ENCODE results near the gene ADRA2A.

DNA sequence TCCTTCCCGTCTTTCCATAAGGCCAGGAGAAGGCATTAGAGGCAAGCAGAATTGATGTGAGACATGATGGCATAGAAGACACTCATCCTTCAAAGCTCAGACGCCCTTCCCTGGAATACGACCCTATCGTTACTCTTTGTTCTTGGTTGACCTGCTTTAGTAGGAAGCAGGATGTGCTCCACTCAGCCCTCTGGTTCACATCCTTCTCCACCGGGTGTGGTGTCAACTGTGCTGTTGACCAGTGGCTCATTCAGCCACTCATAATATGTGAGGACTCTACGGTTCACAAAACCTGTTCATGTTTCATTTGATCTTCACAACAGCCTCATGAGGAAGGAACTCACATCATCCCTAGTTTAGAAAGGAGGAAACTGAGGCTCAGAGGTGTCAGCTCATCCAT, 47.1 kb downstream of the ADRA2A start:
- TF ChIP-seq, protein P1, sequence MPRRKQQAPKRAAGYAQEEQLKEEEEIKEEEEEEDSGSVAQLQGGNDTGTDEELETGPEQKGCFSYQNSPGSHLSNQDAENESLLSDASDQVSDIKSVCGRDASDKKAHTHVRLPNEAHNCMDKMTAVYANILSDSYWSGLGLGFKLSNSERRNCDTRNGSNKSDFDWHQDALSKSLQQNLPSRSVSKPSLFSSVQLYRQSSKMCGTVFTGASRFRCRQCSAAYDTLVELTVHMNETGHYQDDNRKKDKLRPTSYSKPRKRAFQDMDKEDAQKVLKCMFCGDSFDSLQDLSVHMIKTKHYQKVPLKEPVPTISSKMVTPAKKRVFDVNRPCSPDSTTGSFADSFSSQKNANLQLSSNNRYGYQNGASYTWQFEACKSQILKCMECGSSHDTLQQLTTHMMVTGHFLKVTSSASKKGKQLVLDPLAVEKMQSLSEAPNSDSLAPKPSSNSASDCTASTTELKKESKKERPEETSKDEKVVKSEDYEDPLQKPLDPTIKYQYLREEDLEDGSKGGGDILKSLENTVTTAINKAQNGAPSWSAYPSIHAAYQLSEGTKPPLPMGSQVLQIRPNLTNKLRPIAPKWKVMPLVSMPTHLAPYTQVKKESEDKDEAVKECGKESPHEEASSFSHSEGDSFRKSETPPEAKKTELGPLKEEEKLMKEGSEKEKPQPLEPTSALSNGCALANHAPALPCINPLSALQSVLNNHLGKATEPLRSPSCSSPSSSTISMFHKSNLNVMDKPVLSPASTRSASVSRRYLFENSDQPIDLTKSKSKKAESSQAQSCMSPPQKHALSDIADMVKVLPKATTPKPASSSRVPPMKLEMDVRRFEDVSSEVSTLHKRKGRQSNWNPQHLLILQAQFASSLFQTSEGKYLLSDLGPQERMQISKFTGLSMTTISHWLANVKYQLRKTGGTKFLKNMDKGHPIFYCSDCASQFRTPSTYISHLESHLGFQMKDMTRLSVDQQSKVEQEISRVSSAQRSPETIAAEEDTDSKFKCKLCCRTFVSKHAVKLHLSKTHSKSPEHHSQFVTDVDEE (CRISPR knock-in tag; IDR thresholded peaks at IDR 0.05), result no peak
- TF ChIP-seq ARNTL (CRISPR knock-in tag; IDR thresholded peaks at IDR 0.05; ENCODE audit: borderline replicate concordance, low read depth), result no peak
- no peak for TF ChIP-seq RARB (CRISPR knock-in tag; IDR thresholded peaks at IDR 0.05)
- TF ChIP-seq BACH2 (CRISPR knock-in tag; IDR thresholded peaks at IDR 0.05; ENCODE audit: borderline replicate concordance), result no peak
- TF ChIP-seq, protein P2, sequence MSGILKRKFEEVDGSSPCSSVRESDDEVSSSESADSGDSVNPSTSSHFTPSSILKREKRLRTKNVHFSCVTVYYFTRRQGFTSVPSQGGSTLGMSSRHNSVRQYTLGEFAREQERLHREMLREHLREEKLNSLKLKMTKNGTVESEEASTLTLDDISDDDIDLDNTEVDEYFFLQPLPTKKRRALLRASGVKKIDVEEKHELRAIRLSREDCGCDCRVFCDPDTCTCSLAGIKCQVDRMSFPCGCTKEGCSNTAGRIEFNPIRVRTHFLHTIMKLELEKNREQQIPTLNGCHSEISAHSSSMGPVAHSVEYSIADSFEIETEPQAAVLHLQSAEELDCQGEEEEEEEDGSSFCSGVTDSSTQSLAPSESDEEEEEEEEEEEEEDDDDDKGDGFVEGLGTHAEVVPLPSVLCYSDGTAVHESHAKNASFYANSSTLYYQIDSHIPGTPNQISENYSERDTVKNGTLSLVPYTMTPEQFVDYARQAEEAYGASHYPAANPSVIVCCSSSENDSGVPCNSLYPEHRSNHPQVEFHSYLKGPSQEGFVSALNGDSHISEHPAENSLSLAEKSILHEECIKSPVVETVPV (CRISPR knock-in tag; IDR thresholded peaks at IDR 0.05), result no peak
- TF ChIP-seq, protein P3, sequence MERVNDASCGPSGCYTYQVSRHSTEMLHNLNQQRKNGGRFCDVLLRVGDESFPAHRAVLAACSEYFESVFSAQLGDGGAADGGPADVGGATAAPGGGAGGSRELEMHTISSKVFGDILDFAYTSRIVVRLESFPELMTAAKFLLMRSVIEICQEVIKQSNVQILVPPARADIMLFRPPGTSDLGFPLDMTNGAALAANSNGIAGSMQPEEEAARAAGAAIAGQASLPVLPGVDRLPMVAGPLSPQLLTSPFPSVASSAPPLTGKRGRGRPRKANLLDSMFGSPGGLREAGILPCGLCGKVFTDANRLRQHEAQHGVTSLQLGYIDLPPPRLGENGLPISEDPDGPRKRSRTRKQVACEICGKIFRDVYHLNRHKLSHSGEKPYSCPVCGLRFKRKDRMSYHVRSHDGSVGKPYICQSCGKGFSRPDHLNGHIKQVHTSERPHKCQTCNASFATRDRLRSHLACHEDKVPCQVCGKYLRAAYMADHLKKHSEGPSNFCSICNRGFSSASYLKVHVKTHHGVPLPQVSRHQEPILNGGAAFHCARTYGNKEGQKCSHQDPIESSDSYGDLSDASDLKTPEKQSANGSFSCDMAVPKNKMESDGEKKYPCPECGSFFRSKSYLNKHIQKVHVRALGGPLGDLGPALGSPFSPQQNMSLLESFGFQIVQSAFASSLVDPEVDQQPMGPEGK (CRISPR knock-in tag; IDR thresholded peaks at IDR 0.05; ENCODE audit: borderline replicate concordance), result no peak
- no peak for TF ChIP-seq ZNF565 (CRISPR knock-in tag; conservative IDR thresholded peaks at IDR 0.05; ENCODE audit: low read depth)
- no peak for TF ChIP-seq ZFP30 (CRISPR knock-in tag; IDR thresholded peaks at IDR 0.05)
- TF ChIP-seq ESRRG (CRISPR knock-in tag; IDR thresholded peaks at IDR 0.05), result no peak
- TF ChIP-seq ZFP3 (CRISPR knock-in tag; IDR thresholded peaks at IDR 0.05), result no peak
- TF ChIP-seq ZNF70 (CRISPR knock-in tag; IDR thresholded peaks at IDR 0.05), result no peak
- TF ChIP-seq SNAI2 (CRISPR knock-in tag; IDR thresholded peaks at IDR 0.05), result no peak
- TF ChIP-seq ZNF8 (CRISPR knock-in tag; IDR thresholded peaks at IDR 0.05), result no peak
- TF ChIP-seq ZC3H10 (CRISPR knock-in tag; IDR thresholded peaks at IDR 0.05), result no peak
